Vagina (tissue), 2 donors: ENCODE data around the gene PLCB1. TPM values are rescaled to one million over a fixed set of nuclear protein-coding genes. Genes with fewer than 3 reads are reported as not detected.
"Not testable (repeated sequence)": the region's sequence is repeated elsewhere in the genome, so short reads cannot be mapped to it uniquely, and the experiment has no call there.

Experiments
- DNase-seq, 2 donors: peaks; one replicate each; pipeline ENCODE4 v3.0.0-alpha.2; 2017; ENCODE audit errors: extremely low spot score in 2 of 2
- H3K27ac ChIP-seq: fragments of 200-600 bp; sonication (generic); one replicate; pipeline ENCODE4 v1.5.1; 2019
- H3K27me3 ChIP-seq: fragments of 200-600 bp; sonication (generic); one replicate; pipeline ENCODE4 v1.5.1; 2019
- H3K36me3 ChIP-seq, 2 donors: fragments of 200-600 bp; sonication (generic); one replicate each; pipeline ENCODE4 v1.5.1; 2017 to 2019
- H3K4me1 ChIP-seq: fragments of 200-600 bp; sonication (generic); one replicate; pipeline ENCODE4 v1.5.1; 2019
- H3K4me3 ChIP-seq, 2 donors: fragments of 200-600 bp; sonication (generic); 1 replicate in 1 of 2; 2 replicates in 1 of 2; pipeline ENCODE4 v1.5.1; 2016 to 2019
- H3K9me3 ChIP-seq: fragments of 200-600 bp; sonication (generic); one replicate; pipeline ENCODE4 v1.5.1; 2019
- CTCF ChIP-seq, 3 experiments: fragments of 450-650 bp in 2 of 3; fragments of 200-600 bp in 1 of 3; sonication (generic) in 1 of 3; IDR thresholded peaks; one replicate each; pipeline ENCODE4 v1.5.1; 2017 to 2019; ENCODE audit warnings: antibody characterized with exemption in 3 of 3, mild to moderate bottlenecking in 2 of 3, moderate library complexity in 2 of 3
- POLR2A ChIP-seq, 2 donors: fragments of 450-650 bp; IDR thresholded peaks; one replicate each; pipeline ENCODE4 v1.6.1; 2017; ENCODE audit warnings: antibody characterized with exemption in 2 of 2, mild to moderate bottlenecking in 2 of 2, moderate library complexity in 2 of 2
- POLR2AphosphoS5 ChIP-seq, 2 donors: sonication (generic); formaldehyde crosslinking; IDR thresholded peaks; one replicate each; pipeline ENCODE4 v1.9.0; 2017; ENCODE audit warnings: antibody characterized with exemption in 2 of 2, mild to moderate bottlenecking in 2 of 2, low read depth in 1 of 2; ENCODE audit not compliant: insufficient read depth in 1 of 2
- intact Hi-C: fragments of 100-400 bp; cut with DNase I; formaldehyde crosslinking; loops from one replicate; pipeline ENCODE4 v1.15.1; 2023
- total RNA-seq: library from RNA; depleted of rRNA; stranded (reverse); fragments of >200 nt; gene quantifications from one replicate; pipeline ENCODE4 v1.2.3, GENCODE V29; 2016

Gene PLCB1
- total RNA-seq, 1 donor from 2014 or later, result 32.4 TPM

- H3K4me1 ChIP-seq, result no peaks in the 10 kb centered on the region
- no peaks in the 10 kb centered on the region for H3K36me3 ChIP-seq
- no peak for TF ChIP-seq POLR2AphosphoS5 (IDR thresholded peaks at IDR 0.05; ENCODE audit: insufficient read depth in 1 of 2, low read depth in 1 of 2)
- no peak overlapping the region for H3K27ac ChIP-seq
- intact Hi-C loops, result loop anchor here (10.0 kb wide), 1 partner anchor 522 kb away; no protein-coding TSS in a partner anchor
- DNase-seq, result no peak
- no peaks in the 10 kb centered on the region for H3K9me3 ChIP-seq
- no peak overlapping the region for H3K4me3 ChIP-seq
- no peaks in the 10 kb centered on the region for H3K27me3 ChIP-seq
These were observed 710.5 kb downstream of the PLCB1 start for GRCh38 chr20:8842525-8842924.

- TF ChIP-seq CTCF (IDR thresholded peaks at IDR 0.05), result no peak
- no peak for TF ChIP-seq POLR2AphosphoS5 (IDR thresholded peaks at IDR 0.05; ENCODE audit: insufficient read depth in 1 of 2, low read depth in 1 of 2)
- no peak for TF ChIP-seq POLR2A (IDR thresholded peaks at IDR 0.05)
- intact Hi-C loops, result loop anchor here (10.0 kb wide), 1 partner anchor 521 kb away; no protein-coding TSS in a partner anchor
These were observed 712.1 kb downstream of the PLCB1 start for GRCh38 chr20:8844179-8844578.

GRCh38 chr20:8849990-8850389 is 717.9 kb downstream of the PLCB1 start:
- no peaks in the 10 kb centered on the region for H3K27me3 ChIP-seq
- no peaks in the 10 kb centered on the region for H3K9me3 ChIP-seq
- intact Hi-C loops, result loop anchor here (10.0 kb wide), 3 partner anchors 55 to 515 kb away; no protein-coding TSS in a partner anchor
- H3K27ac ChIP-seq, result no peak overlapping the region
- H3K4me1 ChIP-seq, result peaks cover 12% of the 10 kb centered on the region
- TF ChIP-seq CTCF (IDR thresholded peaks at IDR 0.05), result no peak
- no peak for TF ChIP-seq POLR2A (IDR thresholded peaks at IDR 0.05)
- no peak for TF ChIP-seq POLR2AphosphoS5 (IDR thresholded peaks at IDR 0.05; ENCODE audit: insufficient read depth in 1 of 2, low read depth in 1 of 2)
- no peak overlapping the region for H3K4me3 ChIP-seq
- no peak for DNase-seq
- no peaks in the 10 kb centered on the region for H3K36me3 ChIP-seq

More at GRCh38 chr20:8844179-8844578, 712.1 kb downstream of the PLCB1 start:
- no peak overlapping the region for H3K4me3 ChIP-seq
- H3K36me3 ChIP-seq, result no peaks in the 10 kb centered on the region
- H3K4me1 ChIP-seq, result no peaks in the 10 kb centered on the region
- no peaks in the 10 kb centered on the region for H3K27me3 ChIP-seq
- DNase-seq, result no peak
- H3K9me3 ChIP-seq, result no peaks in the 10 kb centered on the region
- H3K27ac ChIP-seq, result no peak overlapping the region

GRCh38 chr20:8851446-8851845 is 719.4 kb downstream of the PLCB1 start:
- Histone ChIP-seq H3K4me1 (peaks cover 13% of the 10 kb centered on the region), H3K4me3 (no peak overlapping the region), H3K36me3 (no peaks in the 10 kb centered on the region), H3K27me3 (no peaks in the 10 kb centered on the region), H3K27ac (no peak overlapping the region), H3K9me3 (no peaks in the 10 kb centered on the region)
- no peak for DNase-seq
- intact Hi-C loops, result loop anchor here (10.0 kb wide), 2 partner anchors 57 to 493 kb away; no protein-coding TSS in a partner anchor
- no peak for TF ChIP-seq CTCF (IDR thresholded peaks at IDR 0.05)

- peaks cover 13% of the 10 kb centered on the region for H3K4me1 ChIP-seq
- H3K27ac ChIP-seq, H3K4me3 ChIP-seq, H3K9me3 ChIP-seq, DNase-seq, H3K27me3 ChIP-seq, H3K36me3 ChIP-seq: not testable (repeated sequence)
- intact Hi-C loops, result loop anchor here (10.0 kb wide), 2 partner anchors 57 to 493 kb away; no protein-coding TSS in a partner anchor
These were observed 719.9 kb downstream of the PLCB1 start for GRCh38 chr20:8851919-8852318.

- H3K4me1 ChIP-seq, result peaks cover 13% of the 10 kb centered on the region
- intact Hi-C loops, result loop anchor here (10.0 kb wide), 2 partner anchors 58 to 492 kb away; no protein-coding TSS in a partner anchor
- not testable (repeated sequence) for H3K9me3 ChIP-seq, DNase-seq, H3K27ac ChIP-seq, H3K4me3 ChIP-seq, H3K36me3 ChIP-seq, H3K27me3 ChIP-seq
These were observed 721.1 kb downstream of the PLCB1 start for GRCh38 chr20:8853211-8853610.
